A673 (cell line): ENCODE results near the gene PPP1R13B. TPM values are rescaled to one million over a fixed set of nuclear protein-coding genes. Genes with fewer than 3 reads are reported as not detected.

Experiments
- BruUV-seq: library from RNA; stranded (reverse); fragments of 400-500 nt; replicated peaks from 2 replicates; lab custom pipeline; 2021; lab: Mats Ljungman, UMichigan
- CTCF ChIA-PET: fragments of 300-600 bp; sonication (Branson Sonifier 250); formaldehyde crosslinking; loops from one replicate; lab custom pipeline; 2022; ENCODE audit warnings: antibody characterized with exemption; lab: Charles Lee
- POLR2A ChIA-PET: fragments of 300-600 bp; sonication (Branson Sonifier 250); formaldehyde crosslinking; loops from one replicate; lab custom pipeline; 2022; ENCODE audit warnings: antibody characterized with exemption; ENCODE audit not compliant: low non-redundant PET; lab: Charles Lee
- DNase-seq: peaks from one replicate; pipeline ENCODE4 v3.0.0-alpha.2; 2015; ENCODE audit warnings: low spot score
- H3K27ac ChIP-seq: fragments of 200-600 bp; sonication (generic); 2 replicates; pipeline ENCODE4 v1.5.1; 2016; ENCODE audit warnings: mixed run types, low read depth, mild to moderate bottlenecking, mixed read lengths, antibody characterized with exemption, low read length; ENCODE audit not compliant: poor library complexity, severe bottlenecking
- H3K27me3 ChIP-seq: fragments of 200-600 bp; sonication (generic); replicated peaks from 2 replicates; pipeline ENCODE4 v1.6.1; 2017; ENCODE audit warnings: mixed run types, low read depth, mild to moderate bottlenecking, mixed read lengths, antibody characterized with exemption, low read length; ENCODE audit not compliant: insufficient read depth, poor library complexity
- H3K36me3 ChIP-seq: fragments of 200-600 bp; sonication (generic); 2 replicates; pipeline ENCODE4 v1.6.1; 2016; ENCODE audit warnings: mixed run types, mild to moderate bottlenecking, mixed read lengths, antibody characterized with exemption, low read length; ENCODE audit not compliant: insufficient read depth, poor library complexity, severe bottlenecking
- H3K4me1 ChIP-seq: fragments of 200-600 bp; sonication (generic); 2 replicates; pipeline ENCODE4 v1.6.1; 2017; ENCODE audit warnings: mixed run types, mild to moderate bottlenecking, mixed read lengths, antibody characterized with exemption, low read length; ENCODE audit not compliant: insufficient read depth, poor library complexity, severe bottlenecking
- H3K4me3 ChIP-seq: fragments of 200-600 bp; sonication (generic); 2 replicates; pipeline ENCODE4 v1.5.1; 2016; ENCODE audit warnings: low read depth, mixed run types, mild to moderate bottlenecking, mixed read lengths, low read length; ENCODE audit not compliant: poor library complexity, severe bottlenecking
- H3K9me3 ChIP-seq: fragments of 200-600 bp; sonication (generic); 2 replicates; pipeline ENCODE4 v1.6.1; 2016; ENCODE audit warnings: mixed run types, low read depth, mild to moderate bottlenecking, mixed read lengths, antibody characterized with exemption, low read length; ENCODE audit not compliant: poor library complexity, severe bottlenecking
- EZH2 ChIP-seq: fragments of 200-600 bp; sonication (generic); IDR thresholded peaks from 2 replicates; pipeline ENCODE4 v1.6.1; 2017; ENCODE audit warnings: borderline replicate concordance, low read depth, mild to moderate bottlenecking, mixed read lengths, antibody characterized with exemption, low read length; ENCODE audit not compliant: poor library complexity, severe bottlenecking
- intact Hi-C: fragments of 100-400 bp; cut with micrococcal nuclease; formaldehyde crosslinking; loops from one replicate; pipeline ENCODE4 v1.10.0; 2022; ENCODE audit not compliant: unreplicated experiment
- total RNA-seq: library from RNA; stranded (reverse); gene quantifications from 2 replicates; pipeline ENCODE4 v1.2.3, GENCODE V29; 2021
- TF ChIP-seq, protein P1 (sequence below): fragments of 300-800, 200-600 bp; sonication (generic); conservative IDR thresholded peaks from 2 replicates; pipeline ENCODE4 v1.5.1; 2017; ENCODE audit warnings: low read depth, mild to moderate bottlenecking, antibody characterized with exemption, low read length, moderate library complexity, mixed read lengths

PPP1R13B gene
- total RNA-seq, 1 experiment from 2014 or later: 4.8 TPM

DNA sequence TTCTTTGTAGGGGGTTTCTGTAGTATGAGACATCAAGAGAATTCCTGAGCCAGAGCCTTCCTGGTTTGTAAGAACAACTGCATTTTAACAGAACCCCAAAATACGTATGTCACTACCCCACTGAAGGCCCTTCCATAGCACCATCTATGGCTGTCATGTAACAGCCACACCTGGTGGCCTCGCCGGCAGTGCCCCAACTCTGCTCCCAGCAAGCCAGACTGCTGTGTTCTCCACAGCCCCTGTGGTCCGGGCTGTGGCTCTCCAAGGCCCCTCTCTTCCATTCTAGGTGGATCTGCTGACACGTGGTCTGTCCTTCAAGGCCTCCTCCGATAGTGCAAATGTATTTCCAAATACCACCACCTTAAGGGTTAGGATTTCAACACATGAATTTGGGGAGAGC, 9.9 kb upstream of the PPP1R13B start:
- intact Hi-C loops: no loop called here
- Histone ChIP-seq H3K4me3 (no peak overlapping the region), H3K9me3 (no peaks in the 10 kb centered on the region), H3K4me1 (peaks cover 8% of the 10 kb centered on the region), H3K27me3 (no peaks in the 10 kb centered on the region), H3K27ac (no peak overlapping the region), H3K36me3 (no peaks in the 10 kb centered on the region)
- TF ChIP-seq, protein P1, sequence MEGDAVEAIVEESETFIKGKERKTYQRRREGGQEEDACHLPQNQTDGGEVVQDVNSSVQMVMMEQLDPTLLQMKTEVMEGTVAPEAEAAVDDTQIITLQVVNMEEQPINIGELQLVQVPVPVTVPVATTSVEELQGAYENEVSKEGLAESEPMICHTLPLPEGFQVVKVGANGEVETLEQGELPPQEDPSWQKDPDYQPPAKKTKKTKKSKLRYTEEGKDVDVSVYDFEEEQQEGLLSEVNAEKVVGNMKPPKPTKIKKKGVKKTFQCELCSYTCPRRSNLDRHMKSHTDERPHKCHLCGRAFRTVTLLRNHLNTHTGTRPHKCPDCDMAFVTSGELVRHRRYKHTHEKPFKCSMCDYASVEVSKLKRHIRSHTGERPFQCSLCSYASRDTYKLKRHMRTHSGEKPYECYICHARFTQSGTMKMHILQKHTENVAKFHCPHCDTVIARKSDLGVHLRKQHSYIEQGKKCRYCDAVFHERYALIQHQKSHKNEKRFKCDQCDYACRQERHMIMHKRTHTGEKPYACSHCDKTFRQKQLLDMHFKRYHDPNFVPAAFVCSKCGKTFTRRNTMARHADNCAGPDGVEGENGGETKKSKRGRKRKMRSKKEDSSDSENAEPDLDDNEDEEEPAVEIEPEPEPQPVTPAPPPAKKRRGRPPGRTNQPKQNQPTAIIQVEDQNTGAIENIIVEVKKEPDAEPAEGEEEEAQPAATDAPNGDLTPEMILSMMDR: no peak
- TF ChIP-seq EZH2: no peak
- POLR2A ChIA-PET: no interaction called here
- no peak for DNase-seq
- BruUV-seq: no TSS peak
- CTCF ChIA-PET: no interaction called here

GRCh38 chr14:103856607-103857006, 9.2 kb upstream of the PPP1R13B start:
- no peak for DNase-seq
- intact Hi-C loops: no loop called here
- Histone ChIP-seq H3K27ac (no peak overlapping the region), H3K9me3 (no peaks in the 10 kb centered on the region), H3K27me3 (no peaks in the 10 kb centered on the region), H3K4me3 (no peak overlapping the region), H3K36me3 (no peaks in the 10 kb centered on the region), H3K4me1 (peaks cover 8% of the 10 kb centered on the region)
- no peak for TF ChIP-seq EZH2
- TF ChIP-seq, protein P1: no peak
- POLR2A ChIA-PET: no interaction called here
- BruUV-seq: no TSS peak
- CTCF ChIA-PET: interaction anchor here (1.6 kb wide), 1 partner anchor 48 kb away, joined by 7 read pairs; no protein-coding TSS in a partner anchor

DNA sequence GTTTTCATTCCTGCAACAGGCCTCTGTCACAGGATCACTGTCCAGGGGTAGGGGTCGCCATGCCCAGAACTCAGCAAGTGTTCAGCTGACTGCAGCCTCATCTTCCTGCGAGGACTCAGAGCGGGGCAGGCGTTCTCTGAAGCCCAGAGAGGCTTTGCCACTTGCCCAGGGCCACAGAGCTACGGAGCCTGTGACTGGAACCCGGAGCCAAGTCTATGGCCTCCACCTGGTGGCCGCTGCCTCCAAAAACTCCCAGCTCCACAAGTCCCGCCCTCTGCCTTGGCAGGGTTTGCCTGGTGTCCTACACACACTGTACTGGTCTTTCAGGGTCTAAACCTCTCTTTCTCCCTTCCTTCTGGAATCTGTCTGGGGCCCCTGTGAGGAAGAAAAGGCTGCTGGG, 8.7 kb upstream of the PPP1R13B start:
- POLR2A ChIA-PET: no interaction called here
- TF ChIP-seq EZH2: no peak
- TF ChIP-seq, protein P1: no peak
- Histone ChIP-seq H3K27me3 (no peaks in the 10 kb centered on the region), H3K36me3 (no peaks in the 10 kb centered on the region), H3K4me1 (peaks cover 8% of the 10 kb centered on the region), H3K27ac (no peak overlapping the region), H3K4me3 (no peak overlapping the region), H3K9me3 (no peaks in the 10 kb centered on the region)
- BruUV-seq: no TSS peak
- CTCF ChIA-PET: interaction anchor here (0.5 to 1.6 kb wide), 2 partner anchors 48 to 292 kb away, joined by 7 read pairs; no protein-coding TSS in a partner anchor
- DNase-seq: no peak
- intact Hi-C loops: no loop called here
